ENCODE data around the gene NRXN2.

Gene NRXN2

GRCh38 chr11:64577202-64577601 lies 145.8 kb downstream of the NRXN2 start:
- H3K4me3 ChIP-seq (ENCODE audit: insufficient read depth, low read depth, low read length): no peak overlapping the region
- H3K36me3 ChIP-seq (ENCODE audit: control insufficient read depth, insufficient read depth, low read length): no peaks in the 10 kb centered on the region
- H3K9me3 ChIP-seq (ENCODE audit: control insufficient read depth, low read length): no peaks in the 10 kb centered on the region
- no peaks in the 10 kb centered on the region for H3K4me1 ChIP-seq (ENCODE audit: control insufficient read depth, insufficient read depth, low read length)
- no peak overlapping the region for H3K27ac ChIP-seq (ENCODE audit: insufficient read depth, low read depth, low read length, poor library complexity, severe bottlenecking)
- WGBS, 2 experiments: 89 to 92% methylated on average over 6 of the region's 6 CpGs
- H3K27me3 ChIP-seq (ENCODE audit: control insufficient read depth, insufficient read depth, low read length, poor library complexity, severe bottlenecking): no peaks in the 10 kb centered on the region

DNA sequence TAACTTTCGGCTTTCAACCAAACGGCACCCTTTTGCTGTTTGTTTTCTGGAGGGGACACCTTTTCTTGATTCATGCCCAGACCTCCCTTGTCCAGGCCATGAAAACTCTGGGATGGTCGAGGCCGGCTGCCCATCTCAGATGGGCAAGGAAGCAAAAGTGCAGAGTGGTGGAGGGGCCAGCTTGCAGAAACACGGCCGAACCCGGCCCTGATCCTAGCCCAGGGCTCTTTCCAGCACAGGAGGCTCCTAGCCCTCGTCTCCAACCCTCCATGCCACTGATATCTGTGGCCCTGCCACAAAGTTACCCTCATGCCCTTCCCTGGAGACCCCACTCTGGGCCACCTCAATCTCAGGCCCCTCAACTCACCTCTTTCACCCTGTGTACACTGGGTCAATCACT lies 150.9 kb downstream of the NRXN2 start:
- WGBS, 2 experiments: 90% methylated on average over 8 of the region's 8 CpGs
- Histone ChIP-seq H3K27ac (ENCODE audit: insufficient read depth, low read depth, low read length, poor library complexity, severe bottlenecking) (no peak overlapping the region), H3K4me1 (ENCODE audit: control insufficient read depth, insufficient read depth, low read length) (peaks cover 7% of the 10 kb centered on the region), H3K4me3 (ENCODE audit: insufficient read depth, low read depth, low read length) (no peak overlapping the region), H3K36me3 (ENCODE audit: control insufficient read depth, insufficient read depth, low read length) (no peaks in the 10 kb centered on the region), H3K9me3 (ENCODE audit: control insufficient read depth, low read length) (no peaks in the 10 kb centered on the region), H3K27me3 (ENCODE audit: control insufficient read depth, insufficient read depth, low read length, poor library complexity, severe bottlenecking) (no peaks in the 10 kb centered on the region)

DNA sequence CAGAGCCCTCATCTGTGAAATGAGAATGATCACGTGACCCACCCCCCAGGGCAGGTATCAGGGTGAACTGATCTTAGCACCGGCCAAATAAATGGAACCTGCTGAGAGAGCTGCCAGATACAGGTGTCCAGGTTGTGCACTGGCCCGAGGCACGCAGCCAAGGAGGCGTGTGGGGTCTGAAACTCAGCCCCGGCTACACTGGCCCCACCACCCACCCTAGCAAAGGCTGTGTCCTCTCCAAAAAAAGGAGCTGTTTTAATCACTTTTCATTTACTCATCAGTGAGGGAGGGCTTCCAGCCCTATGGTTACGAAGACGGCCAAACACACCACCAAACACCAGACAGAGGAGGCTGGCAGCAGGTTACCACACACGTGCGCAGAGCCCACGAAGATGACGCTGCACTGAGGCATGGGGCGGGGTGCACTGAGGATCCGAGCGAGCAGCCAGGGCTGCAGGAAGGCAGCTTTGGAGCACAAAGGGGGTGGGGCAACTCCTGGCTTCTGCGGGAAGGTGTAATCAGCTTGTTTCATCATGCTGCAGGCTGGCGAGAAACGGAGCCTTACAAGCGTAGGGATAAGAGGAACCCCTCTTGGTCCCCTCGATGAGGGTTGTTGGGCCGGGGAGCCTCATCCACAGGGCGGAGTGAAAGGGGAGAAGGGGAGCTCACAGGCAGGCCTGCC lies 151.4 kb downstream of the NRXN2 start:
- Histone ChIP-seq H3K36me3 (ENCODE audit: control insufficient read depth, insufficient read depth, low read length) (no peaks in the 10 kb centered on the region), H3K4me3 (ENCODE audit: insufficient read depth, low read depth, low read length) (no peak overlapping the region), H3K27ac (ENCODE audit: insufficient read depth, low read depth, low read length, poor library complexity, severe bottlenecking) (no peak overlapping the region), H3K4me1 (ENCODE audit: control insufficient read depth, insufficient read depth, low read length) (peaks cover 13% of the 10 kb centered on the region), H3K9me3 (ENCODE audit: control insufficient read depth, low read length) (no peaks in the 10 kb centered on the region), H3K27me3 (ENCODE audit: control insufficient read depth, insufficient read depth, low read length, poor library complexity, severe bottlenecking) (no peaks in the 10 kb centered on the region)
- 75 to 80% methylated on average over 22 of the region's 22 CpGs for WGBS, 2 experiments

- no peaks in the 10 kb centered on the region for H3K27me3 ChIP-seq (ENCODE audit: control insufficient read depth, insufficient read depth, low read length, poor library complexity, severe bottlenecking)
- no peaks in the 10 kb centered on the region for H3K36me3 ChIP-seq (ENCODE audit: control insufficient read depth, insufficient read depth, low read length)
- no peak overlapping the region for H3K27ac ChIP-seq (ENCODE audit: insufficient read depth, low read depth, low read length, poor library complexity, severe bottlenecking)
- H3K9me3 ChIP-seq (ENCODE audit: control insufficient read depth, low read length): no peaks in the 10 kb centered on the region
- WGBS, 2 experiments: 94 to 95% methylated on average over 11 of the region's 11 CpGs
- peaks cover 15% of the 10 kb centered on the region for H3K4me1 ChIP-seq (ENCODE audit: control insufficient read depth, insufficient read depth, low read length)
- H3K4me3 ChIP-seq (ENCODE audit: insufficient read depth, low read depth, low read length): no peak overlapping the region
Observed at GRCh38 chr11:64571050-64571409, 152.0 kb downstream of the NRXN2 start.

GRCh38 chr11:64570341-64570740 lies 152.7 kb downstream of the NRXN2 start:
- Histone ChIP-seq H3K9me3 (ENCODE audit: control insufficient read depth, low read length) (no peaks in the 10 kb centered on the region), H3K36me3 (ENCODE audit: control insufficient read depth, insufficient read depth, low read length) (no peaks in the 10 kb centered on the region), H3K4me3 (ENCODE audit: insufficient read depth, low read depth, low read length) (no peak overlapping the region), H3K27ac (ENCODE audit: insufficient read depth, low read depth, low read length, poor library complexity, severe bottlenecking) (no peak overlapping the region), H3K27me3 (ENCODE audit: control insufficient read depth, insufficient read depth, low read length, poor library complexity, severe bottlenecking) (no peaks in the 10 kb centered on the region), H3K4me1 (ENCODE audit: control insufficient read depth, insufficient read depth, low read length) (peaks cover 19% of the 10 kb centered on the region)
- WGBS, 2 experiments: 94 to 100% methylated on average over 3 of the region's 3 CpGs

DNA sequence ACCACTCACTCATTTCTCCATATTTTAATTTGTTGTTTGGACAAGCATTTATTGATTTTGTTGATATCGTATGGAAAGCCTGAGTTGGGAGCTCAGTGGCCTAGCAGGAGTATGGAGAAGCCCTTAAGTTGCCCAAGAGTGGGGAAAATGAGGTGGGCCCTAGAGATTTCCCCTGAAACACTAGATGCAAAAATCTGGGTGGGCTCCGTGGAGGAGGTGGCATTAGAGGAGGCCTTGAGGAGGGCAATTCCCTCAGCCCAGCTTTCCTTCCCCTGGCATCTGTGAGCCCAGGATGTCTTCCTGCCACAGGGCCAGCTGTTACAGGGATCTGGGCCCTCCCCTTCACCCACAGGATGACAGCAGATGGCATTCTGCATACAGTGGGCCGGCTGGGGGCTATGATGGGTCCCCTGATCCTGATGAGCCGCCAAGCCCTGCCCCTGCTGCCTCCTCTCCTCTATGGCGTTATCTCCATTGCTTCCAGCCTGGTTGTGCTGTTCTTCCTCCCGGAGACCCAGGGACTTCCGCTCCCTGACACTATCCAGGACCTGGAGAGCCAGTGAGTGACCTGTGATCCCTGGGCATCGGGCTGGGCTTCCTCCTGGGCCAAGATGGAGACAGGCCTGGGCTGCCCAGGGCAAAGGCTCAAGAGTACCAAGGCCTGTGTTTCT lies 153.6 kb downstream of the NRXN2 start:
- WGBS, 2 experiments: 93 to 95% methylated on average over 8 of the region's 8 CpGs

DNA sequence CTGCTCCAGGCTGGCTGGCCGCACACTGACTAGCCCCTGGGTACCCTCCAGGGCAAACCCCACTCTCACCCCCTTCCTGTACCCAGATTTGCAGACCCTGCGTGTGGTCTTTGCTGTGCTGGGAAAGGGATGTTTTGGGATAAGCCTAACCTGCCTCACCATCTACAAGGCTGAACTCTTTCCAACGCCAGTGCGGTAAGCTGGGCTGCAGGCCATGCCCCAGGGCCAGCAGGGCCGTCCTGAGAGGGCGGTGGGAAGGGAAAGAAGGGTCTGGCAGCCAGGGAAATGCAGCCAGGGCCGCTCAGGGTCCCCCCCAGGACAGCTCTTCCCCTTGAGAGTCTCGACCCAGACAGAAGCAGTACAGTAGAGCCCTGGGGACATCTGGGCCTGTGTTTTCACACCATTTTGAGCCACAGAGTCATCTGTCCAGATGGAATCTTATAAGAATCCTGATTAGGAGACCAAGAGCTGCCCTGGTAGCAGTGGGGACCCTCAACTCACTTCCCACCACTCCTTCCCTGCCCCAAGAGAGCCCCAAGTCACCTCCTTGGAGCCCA lies 154.3 kb downstream of the NRXN2 start:
- H3K4me1 ChIP-seq (ENCODE audit: control insufficient read depth, insufficient read depth, low read length): peaks cover 19% of the 10 kb centered on the region
- WGBS, 2 experiments: 90 to 93% methylated on average over 8 of the region's 8 CpGs
- no peak overlapping the region for H3K4me3 ChIP-seq (ENCODE audit: insufficient read depth, low read depth, low read length)
- H3K27ac ChIP-seq (ENCODE audit: insufficient read depth, low read depth, low read length, poor library complexity, severe bottlenecking): no peak overlapping the region
- no peaks in the 10 kb centered on the region for H3K9me3 ChIP-seq (ENCODE audit: control insufficient read depth, low read length)
- no peaks in the 10 kb centered on the region for H3K36me3 ChIP-seq (ENCODE audit: control insufficient read depth, insufficient read depth, low read length)
- no peaks in the 10 kb centered on the region for H3K27me3 ChIP-seq (ENCODE audit: control insufficient read depth, insufficient read depth, low read length, poor library complexity, severe bottlenecking)

More for the DNA sequence above, 153.6 kb downstream of the NRXN2 start:
- H3K36me3 ChIP-seq (ENCODE audit: control insufficient read depth, insufficient read depth, low read length): no peaks in the 10 kb centered on the region
- peaks cover 19% of the 10 kb centered on the region for H3K4me1 ChIP-seq (ENCODE audit: control insufficient read depth, insufficient read depth, low read length)
- H3K27ac ChIP-seq (ENCODE audit: insufficient read depth, low read depth, low read length, poor library complexity, severe bottlenecking): no peak overlapping the region
- no peaks in the 10 kb centered on the region for H3K9me3 ChIP-seq (ENCODE audit: control insufficient read depth, low read length)
- no peak overlapping the region for H3K4me3 ChIP-seq (ENCODE audit: insufficient read depth, low read depth, low read length)
- no peaks in the 10 kb centered on the region for H3K27me3 ChIP-seq (ENCODE audit: control insufficient read depth, insufficient read depth, low read length, poor library complexity, severe bottlenecking)

- Histone ChIP-seq H3K4me1 (ENCODE audit: control insufficient read depth, insufficient read depth, low read length) (peaks cover 19% of the 10 kb centered on the region), H3K4me3 (ENCODE audit: insufficient read depth, low read depth, low read length) (no peak overlapping the region), H3K27me3 (ENCODE audit: control insufficient read depth, insufficient read depth, low read length, poor library complexity, severe bottlenecking) (no peaks in the 10 kb centered on the region), H3K9me3 (ENCODE audit: control insufficient read depth, low read length) (no peaks in the 10 kb centered on the region), H3K36me3 (ENCODE audit: control insufficient read depth, insufficient read depth, low read length) (no peaks in the 10 kb centered on the region), H3K27ac (ENCODE audit: insufficient read depth, low read depth, low read length, poor library complexity, severe bottlenecking) (no peak overlapping the region)
- WGBS, 2 experiments: 86 to 87% methylated on average over 34 of the region's 34 CpGs
Observed at GRCh38 chr11:64568041-64568571, 154.9 kb downstream of the NRXN2 start.

- Histone ChIP-seq H3K27ac (ENCODE audit: insufficient read depth, low read depth, low read length, poor library complexity, severe bottlenecking) (peak overlapping the region; percentile 28), H3K36me3 (ENCODE audit: control insufficient read depth, insufficient read depth, low read length) (no peaks in the 10 kb centered on the region), H3K4me3 (ENCODE audit: insufficient read depth, low read depth, low read length) (peak overlapping the region; percentile 7), H3K9me3 (ENCODE audit: control insufficient read depth, low read length) (no peaks in the 10 kb centered on the region), H3K27me3 (ENCODE audit: control insufficient read depth, insufficient read depth, low read length, poor library complexity, severe bottlenecking) (no peaks in the 10 kb centered on the region), H3K4me1 (ENCODE audit: control insufficient read depth, insufficient read depth, low read length) (peaks cover 19% of the 10 kb centered on the region)
- WGBS, 2 experiments: 84 to 87% methylated on average over 30 of the region's 30 CpGs
Observed at GRCh38 chr11:64566915-64567891, 155.8 kb downstream of the NRXN2 start.
